Measurements from ENCODE around the gene CTNNA2. TPM values are rescaled to one million over a fixed set of nuclear protein-coding genes. Genes with fewer than 3 reads are reported as not detected.

Gene CTNNA2
- total and polyA plus RNA-seq, 12 donors = 0.12 to 5.0 (median 1.4) TPM; not detected in 1

GRCh38 chr2:79638954-79639353 lies 126.1 kb downstream of the CTNNA2 start:
- H3K4me3 ChIP-seq = no peak overlapping the region
- no peak for DNase-seq
- TF ChIP-seq POLR2A (IDR thresholded peaks at IDR 0.05) = no peak
- no peak for TF ChIP-seq CTCF (IDR thresholded peaks at IDR 0.05)
- no peaks in the 10 kb centered on the region for H3K9me3 ChIP-seq (replicated peaks in 1 of 3)
- 39 to 74% (median 63%) methylated on average over 2 of the region's 2 CpGs for WGBS, 4 donors
- no peak overlapping the region for H3K27ac ChIP-seq
- H3K36me3 ChIP-seq (replicated peaks in 1 of 2) = no peaks in the 10 kb centered on the region
- H3K27me3 ChIP-seq = no peaks in the 10 kb centered on the region
- H3K4me1 ChIP-seq (replicated peaks in 1 of 2) = no peaks in the 10 kb centered on the region
- intact Hi-C loops (cut with DNase I) = no loop called here

- H3K4me1 ChIP-seq (replicated peaks in 1 of 2) = no peaks in the 10 kb centered on the region
- no peak overlapping the region for H3K4me3 ChIP-seq
- 43 to 52% (median 47%) methylated on average over 2 of the region's 2 CpGs for WGBS, 4 donors
- TF ChIP-seq POLR2A (IDR thresholded peaks at IDR 0.05) (no peak), CTCF (IDR thresholded peaks at IDR 0.05) (no peak)
- intact Hi-C loops (cut with DNase I) = no loop called here
- no peak overlapping the region for H3K27ac ChIP-seq
- H3K36me3 ChIP-seq (replicated peaks in 1 of 2) = no peaks in the 10 kb centered on the region
- no peak for DNase-seq
- H3K9me3 ChIP-seq (replicated peaks in 1 of 3) = no peaks in the 10 kb centered on the region
- no peaks in the 10 kb centered on the region for H3K27me3 ChIP-seq
These were observed 127.2 kb downstream of the CTNNA2 start for GRCh38 chr2:79640001-79640400.

GRCh38 chr2:79649531-79649930 lies 136.7 kb downstream of the CTNNA2 start:
- WGBS, 4 donors = 85 to 98% (median 91%) methylated on average over 3 of the region's 3 CpGs
- intact Hi-C loops (cut with DNase I) = no loop called here
- TF ChIP-seq POLR2A (IDR thresholded peaks at IDR 0.05) (no peak), CTCF (IDR thresholded peaks at IDR 0.05) (no peak)
- no peaks in the 10 kb centered on the region for H3K27me3 ChIP-seq
- no peak for DNase-seq
- no peaks in the 10 kb centered on the region for H3K9me3 ChIP-seq (replicated peaks in 1 of 3)
- no peak overlapping the region for H3K27ac ChIP-seq
- H3K4me3 ChIP-seq = no peak overlapping the region
- no peaks in the 10 kb centered on the region for H3K4me1 ChIP-seq (replicated peaks in 1 of 2)
- no peaks in the 10 kb centered on the region for H3K36me3 ChIP-seq (replicated peaks in 1 of 2)

- Histone ChIP-seq H3K4me3 (no peak overlapping the region), H3K27ac (no peak overlapping the region), H3K27me3 (no peaks in the 10 kb centered on the region), H3K9me3 (replicated peaks in 1 of 3) (no peaks in the 10 kb centered on the region), H3K36me3 (replicated peaks in 1 of 2) (no peaks in the 10 kb centered on the region), H3K4me1 (replicated peaks in 1 of 2) (no peaks in the 10 kb centered on the region)
- TF ChIP-seq CTCF (IDR thresholded peaks at IDR 0.05) (no peak), POLR2A (IDR thresholded peaks at IDR 0.05) (no peak)
- intact Hi-C loops (cut with DNase I) = no loop called here
- no peak for DNase-seq
These were observed 147.7 kb downstream of the CTNNA2 start for GRCh38 chr2:79660557-79660956.
